Caco-2 (cell line): Measurements from ENCODE around the gene MYOM3. TPM values are rescaled to one million over a fixed set of nuclear protein-coding genes. Genes with fewer than 3 reads are reported as not detected.

ENCODE experiments used
- BruUV-seq: library from RNA; stranded (reverse); fragments of 400-500 nt; replicated peaks from 2 replicates; lab custom pipeline; 2021; lab: Mats Ljungman, UMichigan
- CTCF ChIA-PET: fragments of 300-600 bp; sonication (Branson Sonifier 250); formaldehyde crosslinking; loops from one replicate; lab custom pipeline; 2022; ENCODE audit warnings: antibody characterized with exemption; lab: Charles Lee
- POLR2A ChIA-PET: fragments of 300-600 bp; sonication (Branson Sonifier 250); formaldehyde crosslinking; loops from one replicate; lab custom pipeline; 2022; ENCODE audit warnings: antibody characterized with exemption; lab: Charles Lee
- DNase-seq, 2 experiments: peaks; one replicate each; pipeline versions ENCODE4 v3.0.0 to v3.0.0-alpha.2; 2020 to 2022
- H3K27me3 ChIP-seq: replicated peaks from 2 replicates; pipeline ENCODE4 v1.6.0; 2011; ENCODE audit warnings: low read length; ENCODE audit not compliant: control insufficient read depth, insufficient read depth
- H3K36me3 ChIP-seq: 2 replicates; pipeline ENCODE4 v1.5.1; 2011; ENCODE audit warnings: low read length; ENCODE audit not compliant: control insufficient read depth, insufficient read depth
- H3K4me1 ChIP-seq: fragments of 250-450 bp; sonication (Bioruptor Pico); 2 replicates; pipeline ENCODE4 v1.5.1; 2020; ENCODE audit warnings: mild to moderate bottlenecking
- H3K4me3 ChIP-seq: 2 replicates; pipeline ENCODE4 v1.5.1; 2011; ENCODE audit warnings: low read depth, mild to moderate bottlenecking, control low read depth, low read length
- H3K9me3 ChIP-seq: fragments of 250-450 bp; sonication (Bioruptor Pico); 2 replicates; pipeline ENCODE4 v1.5.1; 2020; ENCODE audit warnings: mild to moderate bottlenecking, moderate library complexity
- H3K27ac Mint-ChIP-seq: one replicate; pipeline ENCODE4 v1.8.0; 2022; ENCODE audit warnings: mixed read lengths; ENCODE audit not compliant: unreplicated experiment
- H3K27me3 Mint-ChIP-seq: one replicate; pipeline ENCODE4 v1.8.0; 2022; ENCODE audit warnings: mixed read lengths; ENCODE audit not compliant: insufficient read depth, unreplicated experiment
- H3K36me3 Mint-ChIP-seq: one replicate; pipeline ENCODE4 v1.8.0; 2022; ENCODE audit warnings: mild to moderate bottlenecking, mixed read lengths; ENCODE audit not compliant: insufficient read depth, unreplicated experiment
- H3K4me1 Mint-ChIP-seq: one replicate; pipeline ENCODE4 v1.8.0; 2022; ENCODE audit warnings: low read depth, mixed read lengths; ENCODE audit not compliant: unreplicated experiment
- H3K4me3 Mint-ChIP-seq: one replicate; pipeline ENCODE4 v1.8.0; 2022; ENCODE audit warnings: mild to moderate bottlenecking, moderate library complexity, mixed read lengths; ENCODE audit not compliant: unreplicated experiment
- H3K9me3 Mint-ChIP-seq: one replicate; pipeline ENCODE4 v1.8.0; 2022; ENCODE audit warnings: mixed read lengths; ENCODE audit not compliant: unreplicated experiment
- intact Hi-C: fragments of 100-400 bp; cut with micrococcal nuclease; formaldehyde crosslinking; loops from one replicate; pipeline ENCODE4 v1.10.0; 2022; ENCODE audit not compliant: unreplicated experiment
- total RNA-seq: library from RNA; stranded (reverse); gene quantifications from 2 replicates; pipeline ENCODE4 v1.2.3, GENCODE V29; 2022
- TF ChIP-seq, protein P1 (sequence below), 2 experiments: fragments of 200-600 bp in 1 of 2; IDR thresholded peaks; 1 replicate in 1 of 2; 2 replicates in 1 of 2; pipeline versions ENCODE4 v1.5.1 to v1.8.0; 2011 to 2022; ENCODE audit warnings: antibody characterized with exemption in 1 of 2, control low read depth in 1 of 2, inconsistent platforms in 1 of 2, low read depth in 1 of 2, low read length in 1 of 2, mild to moderate bottlenecking in 1 of 2, moderate library complexity in 1 of 2; ENCODE audit not compliant: insufficient read depth in 1 of 2, severe bottlenecking in 1 of 2, unreplicated experiment in 1 of 2

Gene MYOM3
- total RNA-seq, 1 experiment from 2014 or later, result not detected

GRCh38 chr1:24113641-24114033 is 1.7 kb upstream of the MYOM3 start:
- Histone ChIP-seq H3K27me3 (no peaks in the 10 kb centered on the region), H3K9me3 (no peaks in the 10 kb centered on the region), H3K36me3 (no peaks in the 10 kb centered on the region), H3K4me1 (peaks cover 12% of the 10 kb centered on the region), H3K4me3 (no peak overlapping the region)
- H3K36me3 Mint-ChIP-seq, result no peaks in the 10 kb centered on the region
- no peaks in the 10 kb centered on the region for H3K9me3 Mint-ChIP-seq
- no peaks in the 10 kb centered on the region for H3K27me3 Mint-ChIP-seq
- no peak overlapping the region for H3K4me3 Mint-ChIP-seq
- ChIA-PET CTCF (interaction anchor here (0.6 to 1.2 kb wide), 2 partner anchors 43 to 135 kb away, joined by 3 to 5 read pairs; no protein-coding TSS in a partner anchor), POLR2A (no interaction called here)
- intact Hi-C loops, result loop anchor here (2.0 kb wide), 1 partner anchor 155 kb away; the partner anchor contains the start of gene PNRC2
- TF ChIP-seq, protein P1, sequence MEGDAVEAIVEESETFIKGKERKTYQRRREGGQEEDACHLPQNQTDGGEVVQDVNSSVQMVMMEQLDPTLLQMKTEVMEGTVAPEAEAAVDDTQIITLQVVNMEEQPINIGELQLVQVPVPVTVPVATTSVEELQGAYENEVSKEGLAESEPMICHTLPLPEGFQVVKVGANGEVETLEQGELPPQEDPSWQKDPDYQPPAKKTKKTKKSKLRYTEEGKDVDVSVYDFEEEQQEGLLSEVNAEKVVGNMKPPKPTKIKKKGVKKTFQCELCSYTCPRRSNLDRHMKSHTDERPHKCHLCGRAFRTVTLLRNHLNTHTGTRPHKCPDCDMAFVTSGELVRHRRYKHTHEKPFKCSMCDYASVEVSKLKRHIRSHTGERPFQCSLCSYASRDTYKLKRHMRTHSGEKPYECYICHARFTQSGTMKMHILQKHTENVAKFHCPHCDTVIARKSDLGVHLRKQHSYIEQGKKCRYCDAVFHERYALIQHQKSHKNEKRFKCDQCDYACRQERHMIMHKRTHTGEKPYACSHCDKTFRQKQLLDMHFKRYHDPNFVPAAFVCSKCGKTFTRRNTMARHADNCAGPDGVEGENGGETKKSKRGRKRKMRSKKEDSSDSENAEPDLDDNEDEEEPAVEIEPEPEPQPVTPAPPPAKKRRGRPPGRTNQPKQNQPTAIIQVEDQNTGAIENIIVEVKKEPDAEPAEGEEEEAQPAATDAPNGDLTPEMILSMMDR (IDR thresholded peaks at IDR 0.05; ENCODE audit: insufficient read depth in 1 of 2, low read depth in 1 of 2, low read length in 1 of 2, severe bottlenecking in 1 of 2, unreplicated experiment in 1 of 2), result no peak
- no peak for DNase-seq
- peaks cover 13% of the 10 kb centered on the region for H3K4me1 Mint-ChIP-seq
- BruUV-seq, result no TSS peak
- H3K27ac Mint-ChIP-seq, result no peak overlapping the region

GRCh38 chr1:24111262-24111995 is 506 bp downstream of the MYOM3 start:
- TF ChIP-seq, protein P1 (IDR thresholded peaks at IDR 0.05; ENCODE audit: insufficient read depth in 1 of 2, low read depth in 1 of 2, low read length in 1 of 2, severe bottlenecking in 1 of 2, unreplicated experiment in 1 of 2), result no peak
- no peaks in the 10 kb centered on the region for H3K27me3 ChIP-seq
- Mint-ChIP-seq H3K27ac (no peak overlapping the region), H3K27me3 (no peaks in the 10 kb centered on the region), H3K4me3 (no peak overlapping the region), H3K9me3 (no peaks in the 10 kb centered on the region), H3K36me3 (no peaks in the 10 kb centered on the region), H3K4me1 (no peaks in the 10 kb centered on the region)
- H3K9me3 ChIP-seq, result no peaks in the 10 kb centered on the region
- ChIA-PET CTCF (interaction anchor here (0.7 to 1.2 kb wide), 2 partner anchors 37 to 40 kb away, joined by 5 to 10 read pairs; no protein-coding TSS in a partner anchor), POLR2A (interaction anchor here (0.6 kb wide), 1 partner anchor 109 kb away, joined by 5 read pairs; no protein-coding TSS in a partner anchor)
- DNase-seq, result no peak
- H3K4me3 ChIP-seq, result no peak overlapping the region
- H3K4me1 ChIP-seq, result 0 out of 2 replicates have a peak, but pooled peaks cover 5% of the 10 kb centered on the region
- no TSS peak for BruUV-seq
- no peaks in the 10 kb centered on the region for H3K36me3 ChIP-seq
- intact Hi-C loops, result no loop called here

DNA sequence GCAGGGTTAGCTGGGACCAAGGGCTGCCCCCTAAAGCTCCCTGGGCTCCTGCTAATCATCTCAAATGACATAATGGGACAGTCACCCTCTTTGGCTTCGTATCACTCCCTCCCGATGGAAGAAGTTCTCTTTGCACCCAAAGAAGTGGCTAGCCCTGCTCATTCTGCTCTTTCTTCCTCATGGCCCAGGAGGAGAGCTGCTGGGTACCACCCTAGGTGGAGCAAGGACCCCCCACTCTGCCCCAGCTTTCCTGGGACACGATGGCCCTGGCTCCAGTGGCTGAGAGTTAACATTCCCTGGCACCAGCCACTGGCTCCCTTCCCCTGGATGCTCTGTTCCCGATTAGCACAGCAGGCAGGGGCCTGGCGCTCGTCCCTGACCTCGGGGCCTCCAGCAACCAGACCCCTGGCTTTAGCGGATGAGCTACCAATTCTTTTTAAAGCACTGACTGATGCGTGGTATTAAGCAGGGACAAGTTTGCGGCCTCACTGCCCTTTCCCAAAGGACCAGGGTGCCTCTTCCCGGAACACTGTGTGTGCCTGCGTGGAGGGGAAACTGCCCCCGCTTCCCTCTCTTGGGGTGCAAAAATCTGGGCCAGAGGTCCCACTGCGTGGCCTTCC is 1.2 kb downstream of the MYOM3 start:
- BruUV-seq, result no TSS peak
- H3K36me3 ChIP-seq, result no peaks in the 10 kb centered on the region
- no peak overlapping the region for H3K4me3 ChIP-seq
- H3K4me1 ChIP-seq, result 0 out of 2 replicates have a peak, but pooled peaks cover 5% of the 10 kb centered on the region
- no peaks in the 10 kb centered on the region for H3K9me3 ChIP-seq
- H3K27me3 Mint-ChIP-seq, result no peaks in the 10 kb centered on the region
- H3K27me3 ChIP-seq, result no peaks in the 10 kb centered on the region
- intact Hi-C loops, result no loop called here
- DNase-seq, result no peak
- no peaks in the 10 kb centered on the region for H3K4me1 Mint-ChIP-seq
- ChIA-PET CTCF (interaction anchor here (0.7 kb wide), 1 partner anchor 36 kb away, joined by 5 read pairs; no protein-coding TSS in a partner anchor), POLR2A (interaction anchor here (0.6 kb wide), 1 partner anchor 108 kb away, joined by 5 read pairs; no protein-coding TSS in a partner anchor)
- TF ChIP-seq, protein P1 (IDR thresholded peaks at IDR 0.05; ENCODE audit: insufficient read depth in 1 of 2, low read depth in 1 of 2, low read length in 1 of 2, severe bottlenecking in 1 of 2, unreplicated experiment in 1 of 2), result no peak
- no peak overlapping the region for H3K27ac Mint-ChIP-seq
- H3K4me3 Mint-ChIP-seq, result no peak overlapping the region
- H3K9me3 Mint-ChIP-seq, result no peaks in the 10 kb centered on the region
- H3K36me3 Mint-ChIP-seq, result no peaks in the 10 kb centered on the region
